NCI-H1048 (cell line): ENCODE results near the gene MAD2L1BP.

Source experiments
- DNase-seq: peaks from one replicate; lab custom pipeline; 2025; lab: John Stamatoyannopoulos, UW

MAD2L1BP gene

DNA sequence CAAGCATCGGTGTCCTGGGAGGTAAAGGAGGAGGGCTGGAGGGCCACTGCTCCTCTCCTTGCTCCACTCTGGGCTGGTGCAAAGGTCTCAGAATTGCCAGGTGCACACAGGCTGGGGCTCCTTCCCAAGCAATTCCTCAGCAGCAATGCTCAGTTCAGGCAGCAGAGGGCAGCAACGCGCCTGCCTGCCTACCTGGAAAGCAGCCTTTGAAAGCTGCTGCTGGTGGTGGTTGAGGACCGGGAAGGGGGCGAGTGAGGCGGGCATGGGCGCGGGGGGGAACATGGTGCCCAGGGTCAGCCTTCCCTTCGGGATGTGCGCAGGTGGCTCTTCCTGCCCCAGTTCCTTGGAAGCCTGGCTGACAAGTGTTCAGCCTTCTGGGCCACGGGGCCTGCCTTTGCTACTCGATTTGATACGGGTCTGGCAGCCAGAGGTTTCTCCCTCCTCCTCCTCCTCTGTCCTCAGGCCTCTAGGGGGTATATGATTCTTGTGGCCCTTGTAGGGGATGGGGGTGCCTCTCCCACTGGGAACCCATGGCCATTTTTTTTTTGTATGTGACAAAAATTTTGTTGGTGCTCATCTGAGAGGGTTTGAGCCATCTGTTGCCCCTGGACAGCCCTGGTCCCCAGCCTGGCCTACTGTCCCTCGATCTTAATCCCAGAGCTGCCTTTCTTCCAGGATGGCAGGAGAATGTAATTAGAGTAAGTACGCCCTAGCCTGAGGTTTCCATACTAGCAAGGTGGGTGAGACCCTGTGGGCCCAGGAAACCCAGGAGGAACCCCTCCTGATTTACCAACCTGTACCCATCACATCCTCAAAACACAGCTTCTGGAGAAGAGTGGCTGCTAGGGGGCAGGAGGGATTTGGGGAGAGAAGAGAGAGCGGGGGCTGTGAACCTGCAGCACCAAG is 31.9 kb downstream of the MAD2L1BP start:
- peak; percentile 36 for DNase-seq

GRCh38 chr6:43668151-43669028 is 32.8 kb downstream of the MAD2L1BP start:
- DNase-seq = no peak

DNA sequence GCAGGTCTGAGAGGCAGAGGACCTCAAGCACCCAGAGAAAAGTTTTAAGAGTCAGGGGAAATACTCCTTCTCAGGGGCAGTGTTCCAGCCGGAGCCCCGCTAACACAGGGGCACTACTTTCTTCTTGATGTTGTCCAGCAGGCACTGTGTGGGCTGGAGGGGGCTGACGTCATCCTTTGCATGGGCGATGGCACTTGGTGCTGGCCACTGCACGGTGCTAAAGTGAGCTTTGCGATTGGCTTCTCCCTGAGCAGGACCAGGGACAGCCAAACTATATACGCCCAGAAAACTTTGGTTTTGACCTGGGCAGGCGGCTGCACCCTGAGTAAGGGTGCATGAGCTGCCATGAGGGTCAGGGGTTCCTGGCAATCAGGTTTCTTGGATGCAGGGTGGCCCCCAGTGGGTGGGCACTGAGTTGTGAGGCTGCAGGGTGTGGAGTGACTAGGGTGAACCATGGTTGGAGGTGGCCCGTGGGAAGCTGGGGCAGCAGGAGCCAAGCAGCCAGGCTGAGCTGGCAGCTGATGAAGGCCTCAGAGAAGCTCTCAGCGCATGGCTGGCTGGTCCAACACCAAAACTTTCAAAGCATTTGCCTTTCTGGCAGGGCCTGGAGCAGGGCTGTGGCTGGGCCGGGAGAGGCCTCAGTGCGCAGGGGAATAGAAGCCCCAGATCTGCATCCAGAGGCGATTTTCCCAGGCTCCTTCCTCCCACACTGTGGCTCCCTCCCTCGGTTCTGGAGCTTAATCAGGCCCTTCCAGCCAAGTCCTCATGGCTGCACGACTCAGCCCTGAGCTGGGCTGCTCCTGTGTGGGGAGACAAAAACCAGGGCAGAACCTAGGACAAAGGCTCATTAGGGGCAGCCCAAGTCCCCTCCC is 33.6 kb downstream of the MAD2L1BP start:
- DNase-seq = no peak

GRCh38 chr6:43669922-43670622 is 34.4 kb downstream of the MAD2L1BP start:
- DNase-seq = no peak

DNA sequence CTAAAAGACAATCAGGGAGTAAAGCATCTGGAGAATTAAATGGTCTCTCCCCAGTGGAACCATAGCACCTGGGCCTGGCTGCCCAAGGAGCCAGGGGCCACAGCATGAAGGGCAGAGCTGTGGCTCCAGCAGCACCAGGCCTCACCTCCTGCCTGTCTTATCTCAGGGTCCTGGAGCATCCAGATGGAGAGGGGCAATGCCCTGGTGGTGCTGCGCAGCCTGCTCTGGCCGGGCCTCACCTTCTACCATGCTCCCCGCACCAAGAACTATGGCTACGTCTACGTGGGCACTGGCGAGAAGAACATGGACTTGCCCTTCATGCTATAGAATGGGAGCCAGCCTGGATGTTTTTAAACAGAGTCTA is 35.0 kb downstream of the MAD2L1BP start:
- DNase-seq = no peak

DNA sequence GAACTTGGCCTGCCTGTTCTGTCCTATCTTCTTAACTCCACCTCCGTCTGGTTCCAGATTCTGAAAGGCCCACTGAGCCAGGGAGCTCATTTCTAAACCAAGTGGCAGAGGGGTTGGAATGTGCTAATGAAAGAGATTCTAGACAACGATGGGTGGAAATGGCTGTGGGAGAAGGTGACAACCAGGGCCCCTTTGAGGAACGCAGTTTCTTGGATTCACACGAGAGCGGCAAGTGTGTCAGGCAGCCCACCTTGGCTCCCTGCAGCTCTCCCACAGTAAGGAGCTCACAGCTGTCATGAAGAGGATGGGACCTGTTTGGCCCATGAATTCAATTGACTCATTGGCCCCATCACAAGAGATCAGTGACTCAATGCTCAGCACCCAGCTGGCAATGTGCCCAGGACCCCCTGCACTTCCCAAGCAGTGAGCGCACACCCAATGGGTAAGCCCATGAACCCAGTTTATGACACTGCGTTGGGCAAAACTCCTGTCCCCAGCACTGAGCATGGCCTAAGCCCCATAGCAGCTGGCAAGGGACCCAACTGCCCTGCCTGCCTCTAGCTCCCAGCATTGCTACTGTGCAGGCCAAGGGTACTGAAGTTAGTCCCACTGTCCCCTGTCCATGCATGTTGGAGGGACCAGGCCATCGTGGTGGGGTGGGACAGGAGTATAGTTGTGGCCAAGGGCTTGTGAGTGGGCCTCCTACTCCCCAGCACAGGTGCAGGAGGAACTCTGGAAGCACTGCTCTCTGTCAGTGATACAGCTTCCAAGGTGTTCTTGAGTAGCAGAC is 35.6 kb downstream of the MAD2L1BP start:
- no peak for DNase-seq

DNA sequence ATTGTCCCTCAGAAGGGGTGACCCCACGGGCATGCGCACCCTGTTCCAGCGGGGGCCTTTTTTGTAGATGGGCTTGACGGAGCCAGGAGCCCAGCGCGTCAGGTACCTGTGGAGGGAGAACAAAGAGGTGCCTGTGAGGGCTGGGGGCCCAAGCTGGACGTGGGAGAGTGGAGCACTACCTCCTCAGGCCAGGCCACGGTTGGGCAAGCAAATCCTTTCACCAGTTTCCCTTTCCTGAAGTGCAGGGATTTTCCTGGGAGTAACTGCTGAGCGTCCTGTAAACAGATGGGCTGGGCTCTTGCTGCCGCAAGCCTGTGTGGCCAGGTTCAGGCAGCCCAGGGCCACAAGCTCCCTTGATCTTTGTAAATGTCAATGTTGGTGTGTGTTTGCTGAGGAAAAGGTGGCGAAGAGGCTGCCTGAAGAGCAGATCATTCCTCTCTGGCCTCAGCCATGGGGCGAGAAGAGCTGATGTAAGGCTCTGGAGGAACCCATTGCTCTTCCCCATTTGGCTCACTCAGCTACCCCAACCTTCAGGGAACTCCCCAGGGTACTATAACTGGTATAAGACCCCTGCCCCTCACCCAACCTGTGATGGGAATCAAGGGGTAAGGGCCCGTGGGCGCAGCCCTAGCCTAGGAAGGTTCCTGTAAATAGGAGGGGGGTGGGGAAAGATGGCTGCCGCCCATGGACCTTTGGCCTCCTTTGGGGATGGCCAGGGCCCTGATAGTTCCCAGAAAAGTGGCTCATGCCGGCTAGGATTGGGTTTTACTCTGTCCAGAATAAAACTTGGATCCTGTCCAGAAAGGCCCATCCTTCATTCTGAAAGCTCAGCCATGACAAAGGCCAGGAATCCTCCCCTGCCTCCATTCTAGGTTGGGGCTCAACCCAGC is 36.4 kb downstream of the MAD2L1BP start:
- no peak for DNase-seq

GRCh38 chr6:43673444-43674084 is 37.9 kb downstream of the MAD2L1BP start:
- DNase-seq = no peak

DNA sequence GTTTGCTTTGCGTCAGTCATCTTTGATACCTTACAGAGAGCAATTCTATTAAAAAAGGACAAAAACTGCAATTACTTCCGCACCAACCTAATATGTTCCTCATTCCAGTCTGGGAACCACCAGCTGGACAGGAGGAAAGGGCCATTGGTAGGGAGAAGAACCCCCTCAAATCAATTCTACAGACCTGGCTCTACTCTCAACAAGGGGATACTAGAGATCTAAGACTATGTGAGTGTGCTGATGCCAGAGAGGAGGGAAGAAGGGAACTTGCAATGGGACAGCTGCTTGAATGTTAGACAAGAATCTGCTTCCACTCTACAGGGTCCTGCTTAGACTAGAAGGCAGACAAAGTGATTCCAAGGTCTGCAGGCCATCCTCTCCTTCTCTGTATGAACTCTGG is 38.7 kb downstream of the MAD2L1BP start:
- no peak for DNase-seq

- DNase-seq = no peak
These were observed 39.3 kb downstream of the MAD2L1BP start for GRCh38 chr6:43674921-43675320.

- DNase-seq = no peak
These were observed 41.4 kb downstream of the MAD2L1BP start for GRCh38 chr6:43676962-43677606.

- DNase-seq = no peak
These were observed 42.1 kb downstream of the MAD2L1BP start for GRCh38 chr6:43677759-43678158.

DNA sequence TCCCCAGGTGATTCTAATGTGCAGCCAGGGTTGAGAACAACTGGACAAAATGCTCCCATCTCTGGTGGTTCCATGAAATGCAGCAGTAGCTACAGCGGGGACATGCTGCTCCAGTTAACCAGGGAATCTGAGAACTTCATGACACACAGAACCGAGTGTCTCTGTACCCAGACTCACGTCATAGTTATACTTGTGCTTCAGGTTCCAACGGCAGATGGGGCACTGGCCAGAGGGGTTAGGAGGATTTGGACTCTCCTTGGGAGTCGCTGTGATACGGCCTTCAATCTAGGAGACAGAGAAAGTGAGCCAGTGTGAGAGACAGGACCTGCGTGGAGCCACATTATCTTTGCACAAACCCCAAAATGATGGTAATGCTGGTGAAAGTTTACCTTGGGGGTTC is 42.7 kb downstream of the MAD2L1BP start:
- DNase-seq = no peak

- no peak for DNase-seq
These were observed 43.4 kb downstream of the MAD2L1BP start for GRCh38 chr6:43679057-43679456.

GRCh38 chr6:43680308-43681200 is 44.9 kb downstream of the MAD2L1BP start:
- DNase-seq = no peak

GRCh38 chr6:43681303-43681702 is 45.7 kb downstream of the MAD2L1BP start:
- DNase-seq = no peak

DNA sequence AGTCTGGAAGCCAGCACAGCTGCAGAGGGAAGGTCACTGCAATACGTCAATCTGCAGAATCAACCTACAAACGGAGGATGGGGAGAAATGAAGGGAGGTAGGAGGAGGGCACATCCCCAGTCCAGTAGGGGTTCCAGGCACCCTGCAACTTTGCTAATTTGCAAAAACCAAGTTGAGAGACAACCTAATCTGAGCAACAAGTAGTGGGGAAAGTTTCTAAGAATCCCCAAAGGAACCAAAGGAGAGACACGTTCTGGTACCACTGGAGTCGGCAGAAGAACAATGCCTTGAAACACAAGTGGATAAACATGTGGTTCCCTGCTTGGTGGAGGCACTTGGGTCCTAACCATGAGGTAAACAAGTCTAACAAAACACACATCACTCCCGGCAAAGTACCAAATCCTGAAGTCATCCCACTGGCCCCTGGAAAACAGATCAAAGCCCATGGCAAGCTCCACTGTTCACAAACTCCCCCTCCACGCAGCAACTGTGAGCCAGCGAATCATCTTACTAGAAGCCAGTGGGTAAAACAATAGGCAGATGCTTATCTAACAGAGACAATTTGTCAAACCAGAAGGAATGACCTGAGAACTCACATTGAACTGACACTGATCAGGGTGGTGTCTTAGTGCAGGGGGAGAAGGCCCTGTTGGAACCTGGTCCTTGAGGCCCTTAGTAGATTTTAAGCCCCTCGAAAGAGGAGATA is 47.2 kb downstream of the MAD2L1BP start:
- no peak for DNase-seq
